ENCODE measurements around the gene PA2G4. TPM values are rescaled to one million over a fixed set of nuclear protein-coding genes. Genes with fewer than 3 reads are reported as not detected.

Gene PA2G4
- total RNA-seq, 1 experiment from 2014 or later, result 175 TPM

DNA sequence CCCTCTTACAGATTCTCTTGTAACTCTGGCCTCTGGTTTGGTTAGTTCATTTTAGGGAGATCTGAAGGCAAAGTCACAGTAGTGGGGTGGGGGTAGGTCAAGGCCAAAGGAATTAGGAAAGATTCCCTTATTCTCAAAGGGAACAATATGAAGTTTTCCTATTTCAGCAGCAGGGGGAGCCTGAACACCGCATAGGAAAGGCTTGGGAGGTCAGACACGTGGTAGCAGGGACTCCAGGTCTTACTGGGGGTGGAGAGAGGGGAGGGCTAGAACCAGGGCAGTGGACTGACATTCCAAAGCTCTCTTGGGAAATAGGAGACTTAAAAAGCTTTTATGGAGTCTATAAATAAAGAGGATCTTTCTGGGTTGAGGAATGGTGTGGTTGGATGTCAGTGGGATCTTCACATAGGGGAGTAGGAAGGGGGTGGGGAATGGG is 15.0 kb downstream of the PA2G4 start:
- in situ Hi-C loops (cut with HindIII; ENCODE audit: low pct_unique_long_range_greater_than_20kb, low sequenced_read_pairs), result no loop called here
- ATAC-seq, result peak; percentile 32

GRCh38 chr12:56120158-56120846 is 15.9 kb downstream of the PA2G4 start:
- no peak overlapping the region for H3K4me3 ChIP-seq (ENCODE audit: low read depth in 2 of 2, low read length in 2 of 2)
- POLR2A ChIA-PET, result interaction anchor here (1.1 kb wide), 1 partner anchor 16 kb away, joined by 4 read pairs; no protein-coding TSS in a partner anchor
- ATAC-seq (no peak), DNase-seq (ENCODE audit: low read depth, low spot score) (no peak)
- CTCF ChIA-PET, result interaction anchor here (0.6 to 1.4 kb wide), 2 partner anchors 42 to 69 kb away, joined by 4 to 8 read pairs; partner anchors contain the start of gene SMARCC2
- H3K27me3 ChIP-seq (ENCODE audit: control insufficient read depth, insufficient read depth, low read length), result no peaks in the 10 kb centered on the region
- H3K36me3 ChIP-seq (ENCODE audit: control insufficient read depth, insufficient read depth, low read length), result peaks cover 8% of the 10 kb centered on the region; the same call in 1 of the 2 replicates
- TF ChIP-seq POLR2AphosphoS5 (IDR thresholded peaks at IDR 0.05; ENCODE audit: low read depth, low read length), result no peak
- TF ChIP-seq CTCF (IDR thresholded peaks at IDR 0.05), result no peak
- no peak for TF ChIP-seq TCF7L2 (IDR thresholded peaks at IDR 0.05; ENCODE audit: low read depth, low read length)
- TF ChIP-seq, protein P1, sequence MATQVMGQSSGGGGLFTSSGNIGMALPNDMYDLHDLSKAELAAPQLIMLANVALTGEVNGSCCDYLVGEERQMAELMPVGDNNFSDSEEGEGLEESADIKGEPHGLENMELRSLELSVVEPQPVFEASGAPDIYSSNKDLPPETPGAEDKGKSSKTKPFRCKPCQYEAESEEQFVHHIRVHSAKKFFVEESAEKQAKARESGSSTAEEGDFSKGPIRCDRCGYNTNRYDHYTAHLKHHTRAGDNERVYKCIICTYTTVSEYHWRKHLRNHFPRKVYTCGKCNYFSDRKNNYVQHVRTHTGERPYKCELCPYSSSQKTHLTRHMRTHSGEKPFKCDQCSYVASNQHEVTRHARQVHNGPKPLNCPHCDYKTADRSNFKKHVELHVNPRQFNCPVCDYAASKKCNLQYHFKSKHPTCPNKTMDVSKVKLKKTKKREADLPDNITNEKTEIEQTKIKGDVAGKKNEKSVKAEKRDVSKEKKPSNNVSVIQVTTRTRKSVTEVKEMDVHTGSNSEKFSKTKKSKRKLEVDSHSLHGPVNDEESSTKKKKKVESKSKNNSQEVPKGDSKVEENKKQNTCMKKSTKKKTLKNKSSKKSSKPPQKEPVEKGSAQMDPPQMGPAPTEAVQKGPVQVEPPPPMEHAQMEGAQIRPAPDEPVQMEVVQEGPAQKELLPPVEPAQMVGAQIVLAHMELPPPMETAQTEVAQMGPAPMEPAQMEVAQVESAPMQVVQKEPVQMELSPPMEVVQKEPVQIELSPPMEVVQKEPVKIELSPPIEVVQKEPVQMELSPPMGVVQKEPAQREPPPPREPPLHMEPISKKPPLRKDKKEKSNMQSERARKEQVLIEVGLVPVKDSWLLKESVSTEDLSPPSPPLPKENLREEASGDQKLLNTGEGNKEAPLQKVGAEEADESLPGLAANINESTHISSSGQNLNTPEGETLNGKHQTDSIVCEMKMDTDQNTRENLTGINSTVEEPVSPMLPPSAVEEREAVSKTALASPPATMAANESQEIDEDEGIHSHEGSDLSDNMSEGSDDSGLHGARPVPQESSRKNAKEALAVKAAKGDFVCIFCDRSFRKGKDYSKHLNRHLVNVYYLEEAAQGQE (IDR thresholded peaks at IDR 0.05; ENCODE audit: insufficient read depth in 1 of 2, low read depth in 2 of 2, low read length in 1 of 2), result no peak
- no peaks in the 10 kb centered on the region for H3K9me3 ChIP-seq (ENCODE audit: control insufficient read depth, insufficient read depth, low read depth, low read length)
- H3K4me1 ChIP-seq (ENCODE audit: control insufficient read depth, insufficient read depth, low read length), result peaks cover 20% of the 10 kb centered on the region
- in situ Hi-C loops (cut with HindIII; ENCODE audit: low pct_unique_long_range_greater_than_20kb, low sequenced_read_pairs), result no loop called here
- peak overlapping the region; percentile 82 for H3K27ac ChIP-seq (ENCODE audit: low read length)
- intact Hi-C loops (cut with micrococcal nuclease; ENCODE audit: unreplicated experiment), result no loop called here
- BruUV-seq (replicated peaks), result no TSS peak

More for the DNA sequence above, 15.0 kb downstream of the PA2G4 start:
- intact Hi-C loops (cut with micrococcal nuclease; ENCODE audit: unreplicated experiment), result loop anchor here (1.0 to 10.0 kb wide), 3 partner anchors 38 to 75 kb away; partner anchors contain the start of genes MYL6, RPS26 and SMARCC2
- peaks cover 27% of the 10 kb centered on the region for H3K4me1 ChIP-seq (ENCODE audit: control insufficient read depth, insufficient read depth, low read length)
- no peaks in the 10 kb centered on the region for H3K9me3 ChIP-seq (ENCODE audit: control insufficient read depth, insufficient read depth, low read depth, low read length)
- H3K4me3 ChIP-seq (ENCODE audit: low read depth in 2 of 2, low read length in 2 of 2), result peak overlapping the region; percentile 69 to 100
- peak overlapping the region; percentile 82 for H3K27ac ChIP-seq (ENCODE audit: low read length)
- ChIA-PET CTCF (interaction anchor here (0.6 to 1.4 kb wide), 2 partner anchors 43 to 70 kb away, joined by 4 to 8 read pairs; partner anchors contain the start of gene SMARCC2), POLR2A (interaction anchor here (1.1 kb wide), 1 partner anchor 15 kb away, joined by 4 read pairs; no protein-coding TSS in a partner anchor)
- DNase-seq (ENCODE audit: low read depth, low spot score), result no peak
- peaks cover 8% of the 10 kb centered on the region; the same call in 1 of the 2 replicates for H3K36me3 ChIP-seq (ENCODE audit: control insufficient read depth, insufficient read depth, low read length)
- BruUV-seq (replicated peaks), result no TSS peak
- H3K27me3 ChIP-seq (ENCODE audit: control insufficient read depth, insufficient read depth, low read length), result no peaks in the 10 kb centered on the region
- TF ChIP-seq SIN3A (IDR thresholded peaks at IDR 0.05; ENCODE audit: borderline replicate concordance, insufficient read depth, low read depth, low read length), result 0 out of 2 replicates have a peak, but pooled peaks have one; percentile 16
- TF ChIP-seq CTCF (IDR thresholded peaks at IDR 0.05), result peak; percentile 92
- TF ChIP-seq TCF7L2 (IDR thresholded peaks at IDR 0.05; ENCODE audit: low read depth, low read length), result no peak
